GM08714 (cell line): ENCODE results near the gene PDE3A.

Experiments
- H3K4me3 ChIP-seq: fragments of 200-500 bp; sonication (Bioruptor generic); 2 replicates; pipeline ENCODE4 v1.5.1; 2014; ENCODE audit warnings: mild to moderate bottlenecking, low read length, inconsistent platforms
- ZNF274 ChIP-seq: IDR thresholded peaks from 2 replicates; pipeline ENCODE4 v1.6.1; 2012; ENCODE audit warnings: mild to moderate bottlenecking, low read depth, low read length

PDE3A gene

GRCh38 chr12:20681334-20681733, 313.0 kb downstream of the PDE3A start:
- TF ChIP-seq ZNF274 = no peak
- H3K4me3 ChIP-seq = no peak overlapping the region

GRCh38 chr12:20695232-20695631, 326.9 kb downstream of the PDE3A start, which contains the start of gene SLCO1C1:
SLCO1C1 (plus strand) TSS chr12:20695332; CDS start chr12:20699577, 4,245 bp downstream.
- no peak for TF ChIP-seq ZNF274
- no peak within 1 kb of the TSS for H3K4me3 ChIP-seq

GRCh38 chr12:20696181-20696905, 328.0 kb downstream of the PDE3A start:
- H3K4me3 ChIP-seq = no peak overlapping the region
- TF ChIP-seq ZNF274 = no peak

- H3K4me3 ChIP-seq = no peak overlapping the region
- TF ChIP-seq ZNF274 = no peak
Observed at GRCh38 chr12:20701106-20701505, 332.8 kb downstream of the PDE3A start.

- H3K4me3 ChIP-seq = no peak overlapping the region
- TF ChIP-seq ZNF274 = no peak
Observed at GRCh38 chr12:20704860-20705259, 336.5 kb downstream of the PDE3A start.

- TF ChIP-seq ZNF274 = no peak
- no peak overlapping the region for H3K4me3 ChIP-seq
Observed at GRCh38 chr12:20711846-20712245, 343.5 kb downstream of the PDE3A start.

GRCh38 chr12:20716037-20716436, 347.7 kb downstream of the PDE3A start:
- TF ChIP-seq ZNF274 = no peak
- H3K4me3 ChIP-seq = no peak overlapping the region

- no peak for TF ChIP-seq ZNF274
- H3K4me3 ChIP-seq = no peak overlapping the region
Observed at GRCh38 chr12:20716985-20717384, 348.6 kb downstream of the PDE3A start.

GRCh38 chr12:20718294-20718693, 350.0 kb downstream of the PDE3A start:
- no peak overlapping the region for H3K4me3 ChIP-seq
- no peak for TF ChIP-seq ZNF274

- no peak overlapping the region for H3K4me3 ChIP-seq
- TF ChIP-seq ZNF274 = no peak
Observed at GRCh38 chr12:20722142-20722541, 353.8 kb downstream of the PDE3A start.

GRCh38 chr12:20731274-20731673, 362.9 kb downstream of the PDE3A start:
- H3K4me3 ChIP-seq = no peak overlapping the region
- TF ChIP-seq ZNF274 = no peak
